ENCODE measurements around the gene PDPR.
"Not testable (repeated sequence)": the region's sequence is repeated elsewhere in the genome, so short reads cannot be mapped to it uniquely, and the experiment has no call there.

Gene PDPR

GRCh38 chr16:70128844-70129243 lies 14.7 kb downstream of the PDPR start:
- not testable (repeated sequence) for DNase-seq (ENCODE audit: low read depth)

- not testable (repeated sequence) for DNase-seq (ENCODE audit: low read depth)
Measured at GRCh38 chr16:70135796-70136195, 21.7 kb downstream of the PDPR start.

DNA sequence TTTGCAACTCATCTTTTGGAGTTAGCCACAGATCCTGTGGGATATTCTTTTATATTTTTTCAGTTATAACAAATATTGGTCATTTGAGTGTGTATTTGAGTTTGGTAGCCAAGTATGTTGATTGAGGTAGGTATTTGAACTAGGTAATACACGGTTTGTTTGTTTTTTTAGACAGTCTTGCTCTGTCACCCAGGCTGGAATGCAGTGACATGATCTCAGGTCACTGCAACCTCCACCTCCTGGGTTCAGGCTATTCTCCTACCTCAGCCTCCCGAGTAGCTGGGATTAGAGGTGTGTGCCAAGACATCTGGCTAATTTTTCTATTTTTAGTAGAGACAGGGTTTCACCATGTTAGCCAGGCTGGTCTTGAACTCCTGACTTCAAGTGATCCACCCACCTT lies 22.5 kb downstream of the PDPR start:
- not testable (repeated sequence) for DNase-seq (ENCODE audit: low read depth)

DNA sequence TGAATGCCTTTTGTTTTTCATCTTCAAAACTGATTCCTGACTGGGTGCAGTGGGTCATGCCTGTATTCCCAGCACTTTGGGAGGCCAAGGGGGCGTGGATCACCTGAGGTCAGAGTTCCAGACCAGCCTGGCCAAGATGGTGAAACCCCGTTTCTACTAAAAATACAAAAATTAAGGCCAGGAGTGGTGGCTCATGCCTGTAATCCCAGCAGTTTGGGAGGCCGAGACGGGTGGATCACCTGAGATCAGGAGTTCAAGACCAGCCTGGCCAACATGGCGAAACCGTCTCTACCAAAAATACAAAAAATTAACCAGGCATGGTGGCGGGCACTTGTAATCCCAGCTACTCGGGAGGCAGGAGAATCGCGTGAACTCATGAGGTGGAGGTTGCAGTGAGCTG lies 28.6 kb downstream of the PDPR start:
- not testable (repeated sequence) for DNase-seq (ENCODE audit: low read depth)

- not testable (repeated sequence) for DNase-seq (ENCODE audit: low read depth)
Measured at GRCh38 chr16:70143231-70143895, 29.2 kb downstream of the PDPR start.

DNA sequence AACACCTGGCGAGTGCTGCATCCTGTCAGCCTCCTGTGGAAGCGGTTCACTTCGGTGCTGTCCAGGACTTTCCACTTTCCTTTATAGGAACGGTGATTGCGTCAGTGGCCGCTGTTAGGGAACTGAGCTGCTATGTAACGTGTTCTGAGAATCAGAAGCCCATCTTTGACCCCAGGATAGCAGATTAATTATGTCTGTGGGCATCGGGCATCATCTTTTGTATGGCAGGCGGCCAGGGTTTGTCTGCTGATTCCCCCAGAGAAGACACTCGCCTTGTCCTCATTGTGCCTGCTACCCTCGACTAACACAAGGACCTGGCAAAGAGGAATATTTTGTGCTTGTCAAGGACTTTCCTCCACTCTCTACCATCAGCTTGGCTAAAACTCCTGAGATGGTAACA lies 33.7 kb downstream of the PDPR start:
- DNase-seq (ENCODE audit: low read depth): not testable (repeated sequence)

DNA sequence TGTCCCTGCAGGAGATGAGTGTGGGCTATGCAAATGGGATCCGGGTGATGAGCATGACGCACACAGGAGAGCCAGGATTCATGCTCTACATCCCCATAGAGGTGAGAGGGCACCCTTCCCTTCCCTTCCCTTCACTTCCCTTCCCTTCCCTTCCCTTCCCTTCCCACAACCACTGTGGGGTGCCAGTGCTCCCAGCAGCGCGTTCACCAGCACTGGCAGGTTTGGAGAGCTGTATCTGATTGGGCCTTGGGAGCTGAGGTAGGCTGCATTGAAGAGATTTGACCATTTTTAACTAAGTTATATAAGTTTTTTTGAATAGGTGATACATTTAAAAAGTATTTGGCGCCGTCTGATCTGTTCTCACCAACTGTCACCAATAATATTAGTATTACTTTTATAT lies 34.3 kb downstream of the PDPR start:
- not testable (repeated sequence) for DNase-seq (ENCODE audit: low read depth)

- not testable (repeated sequence) for DNase-seq (ENCODE audit: low read depth)
Measured at GRCh38 chr16:70149296-70149695, 35.2 kb downstream of the PDPR start.

DNA sequence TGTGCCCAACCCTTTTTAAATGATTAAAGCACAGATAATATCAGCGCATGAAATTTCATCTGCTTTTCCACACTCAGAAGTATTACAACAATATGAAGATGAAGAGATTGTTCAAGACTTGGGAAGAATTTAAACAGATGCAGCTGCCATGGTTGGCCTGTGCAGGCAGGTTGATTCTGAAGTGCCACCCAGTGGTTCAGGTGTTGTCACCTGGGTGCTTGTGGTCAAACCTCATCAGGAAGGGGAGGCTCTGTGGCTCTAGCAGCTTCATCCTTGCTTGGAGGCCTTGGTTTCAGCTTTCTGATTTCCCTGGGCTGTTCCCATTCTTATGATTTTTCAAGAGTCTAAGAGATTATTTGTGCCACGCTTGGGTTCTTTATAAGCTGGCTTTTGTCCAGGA lies 37.3 kb downstream of the PDPR start:
- no peak for DNase-seq (ENCODE audit: low read depth)

GRCh38 chr16:70151941-70152509 lies 37.9 kb downstream of the PDPR start:
- no peak for DNase-seq (ENCODE audit: low read depth)

DNA sequence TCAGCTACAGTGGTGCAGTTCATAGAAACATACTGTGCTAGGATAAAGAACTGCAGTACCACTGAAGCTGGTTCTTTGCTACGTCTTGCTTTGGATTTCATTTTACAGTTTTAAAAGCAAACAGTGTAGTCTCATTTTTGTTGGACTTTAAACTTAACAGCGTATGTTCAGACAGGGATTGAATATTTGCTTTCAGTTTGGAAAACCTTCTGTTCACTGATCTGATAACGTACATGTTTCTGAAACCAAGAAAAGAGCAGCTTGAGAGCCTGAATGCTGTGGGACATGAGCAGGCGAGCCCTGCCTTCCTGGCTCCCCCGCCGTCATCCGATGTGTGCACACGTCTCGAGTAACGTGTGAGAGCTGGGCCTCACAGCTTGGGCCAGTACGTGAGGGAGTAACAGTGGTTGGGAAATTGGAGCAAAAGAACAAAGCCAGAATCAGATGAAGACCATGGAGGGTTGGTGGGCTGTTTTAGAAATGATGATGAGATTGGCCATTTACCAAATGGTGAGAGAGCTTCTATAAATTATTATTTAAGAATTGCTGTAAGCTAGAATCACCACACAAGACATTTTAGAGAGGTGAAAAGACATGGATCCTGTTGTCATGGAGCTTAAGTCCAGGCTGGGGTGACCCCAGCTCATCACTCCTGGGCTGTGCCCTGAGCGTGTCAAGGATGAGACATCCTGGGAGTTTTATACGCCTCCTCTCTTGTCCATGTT lies 38.6 kb downstream of the PDPR start:
- no peak for DNase-seq (ENCODE audit: low read depth)

- not testable (repeated sequence) for DNase-seq (ENCODE audit: low read depth)
Measured at GRCh38 chr16:70154736-70155135, 40.6 kb downstream of the PDPR start.

DNA sequence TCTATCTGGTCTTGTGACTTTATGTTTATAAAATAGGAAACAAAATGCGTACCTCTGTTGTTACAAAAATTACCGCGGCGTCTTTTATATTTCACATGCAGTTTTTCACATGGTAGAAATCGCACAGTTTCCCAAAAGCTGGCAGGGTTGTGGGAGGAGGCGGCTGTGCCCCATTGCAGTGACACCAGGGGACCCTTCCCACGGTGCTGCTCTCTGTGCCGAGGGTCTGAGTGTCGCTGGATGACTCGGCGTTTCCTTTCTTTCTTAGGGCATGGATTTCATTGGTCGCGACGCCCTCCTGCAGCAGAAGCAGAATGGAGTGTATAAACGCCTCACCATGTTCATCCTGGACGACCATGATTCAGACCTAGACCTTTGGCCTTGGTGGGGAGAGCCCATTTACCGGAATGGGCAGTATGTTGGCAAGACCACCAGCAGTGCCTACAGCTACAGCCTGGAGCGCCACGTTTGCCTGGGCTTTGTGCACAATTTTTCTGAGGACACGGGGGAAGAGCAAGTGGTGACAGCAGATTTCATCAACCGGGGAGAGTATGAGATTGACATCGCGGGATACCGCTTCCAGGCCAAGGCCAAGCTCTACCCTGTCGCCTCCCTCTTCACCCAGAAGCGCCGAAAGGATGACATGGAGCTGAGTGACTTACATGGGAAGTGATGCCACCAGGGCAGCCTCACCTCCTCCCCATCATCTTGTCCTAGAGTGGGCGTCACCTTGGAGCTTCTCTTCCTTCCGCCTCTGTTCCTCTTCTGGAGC lies 42.3 kb downstream of the PDPR start:
- DNase-seq (ENCODE audit: low read depth): no peak

DNA sequence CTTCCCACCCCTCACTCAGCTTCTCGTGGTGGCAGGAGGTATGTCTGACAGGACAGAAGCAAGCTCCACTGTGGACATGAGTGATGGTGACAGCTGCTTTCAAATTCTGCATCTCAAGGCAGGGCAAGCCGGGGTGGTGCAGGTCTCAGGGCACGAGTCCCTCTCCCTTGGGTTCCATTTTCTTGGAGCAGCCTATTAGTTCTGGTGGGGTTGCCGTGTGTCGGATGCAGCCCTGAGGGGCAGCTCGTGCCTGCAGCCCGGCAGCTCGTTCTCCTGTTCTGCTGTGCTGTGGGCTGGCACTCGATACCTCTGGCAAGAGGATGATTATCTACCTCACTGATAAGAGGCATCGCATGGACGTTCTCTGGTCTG lies 43.0 kb downstream of the PDPR start:
- no peak for DNase-seq (ENCODE audit: low read depth)

DNA sequence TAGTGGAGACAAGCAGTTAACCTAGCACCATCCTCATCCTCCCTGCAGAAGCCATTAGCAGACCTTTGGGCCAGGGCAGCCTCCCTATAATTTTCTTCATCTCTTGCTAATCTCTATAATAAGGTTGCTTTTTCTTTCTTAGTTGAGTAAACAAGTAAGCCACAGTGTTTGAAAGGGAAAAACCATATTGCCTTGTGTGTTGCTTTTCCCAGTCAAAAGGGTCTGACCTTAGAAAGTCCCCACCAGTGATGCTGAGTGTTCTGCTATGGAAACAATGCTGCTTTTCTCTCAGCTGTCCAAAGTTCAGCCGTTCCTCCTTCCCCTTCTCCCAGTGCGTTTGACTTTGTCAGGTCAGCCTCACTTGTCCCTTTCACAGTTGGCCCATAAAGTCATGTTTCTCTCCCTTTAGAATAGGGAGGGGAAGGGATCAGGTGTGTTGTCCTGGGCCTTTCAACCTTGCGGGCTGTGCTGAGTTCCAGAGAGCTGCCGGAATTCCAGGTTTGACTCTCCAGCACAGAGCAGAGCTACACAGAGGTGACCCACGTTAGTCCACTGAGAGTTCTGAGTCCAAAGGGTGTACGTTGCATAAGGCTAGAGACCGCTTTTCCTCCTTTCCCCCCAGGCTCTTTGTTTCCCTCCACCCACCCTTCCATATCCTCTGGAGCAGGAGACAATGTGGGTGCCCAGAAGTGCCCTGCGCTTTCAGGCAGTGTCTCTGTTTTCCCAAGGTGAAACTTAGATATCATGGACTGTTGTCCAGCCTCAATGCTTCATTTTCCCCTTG lies 43.5 kb downstream of the PDPR start:
- no peak for DNase-seq (ENCODE audit: low read depth)

GRCh38 chr16:70158261-70158939 lies 44.3 kb downstream of the PDPR start:
- DNase-seq (ENCODE audit: low read depth): no peak

DNA sequence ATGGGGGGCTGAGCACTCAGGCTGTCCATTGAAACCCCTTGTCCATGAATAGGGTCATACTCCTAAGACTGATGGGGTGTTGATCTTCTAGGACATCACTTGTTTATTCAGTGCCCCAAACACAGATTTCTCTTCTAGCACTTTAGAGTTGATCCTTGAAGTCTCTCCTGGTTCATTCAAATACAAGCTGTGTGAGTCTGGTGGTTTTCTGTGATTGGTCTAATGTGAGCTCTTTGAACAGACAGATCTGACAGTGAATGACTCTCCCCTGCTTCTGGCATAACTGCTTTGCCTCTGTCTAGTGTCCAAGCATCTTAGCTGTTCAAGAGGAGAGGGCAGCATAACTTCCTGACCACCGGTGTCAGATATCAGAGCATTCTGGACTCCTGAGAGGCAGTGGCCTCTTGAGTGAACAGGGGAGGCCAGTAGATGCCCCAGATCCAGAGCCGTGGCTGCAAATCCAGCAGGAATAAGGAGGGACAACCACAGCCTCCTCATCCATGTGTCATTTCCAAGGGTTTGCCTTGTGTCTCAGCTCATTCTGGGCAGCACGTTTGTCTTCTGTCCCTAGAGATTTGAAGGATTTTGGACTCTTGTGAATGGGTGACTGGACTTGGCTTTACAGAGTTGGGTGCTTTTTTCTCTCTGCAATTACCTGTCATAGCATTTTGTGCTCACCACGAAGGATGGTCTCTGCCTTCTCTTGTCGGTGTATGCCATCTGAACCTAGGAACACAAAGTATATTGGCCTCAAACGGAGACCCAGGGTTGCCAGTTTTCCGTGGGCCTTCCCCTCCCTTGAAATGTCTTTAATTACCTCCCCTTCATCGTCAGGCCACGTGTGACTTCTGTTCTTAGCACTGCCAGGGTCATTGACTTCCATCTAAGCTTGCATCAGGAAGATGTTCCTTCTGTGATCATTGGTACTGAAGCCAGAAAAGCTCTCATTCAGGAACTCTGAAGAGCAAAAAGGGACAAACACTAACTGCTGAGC lies 45.5 kb downstream of the PDPR start:
- no peak for DNase-seq (ENCODE audit: low read depth)

GRCh38 chr16:70160388-70160787 lies 46.3 kb downstream of the PDPR start:
- no peak for DNase-seq (ENCODE audit: low read depth)

DNA sequence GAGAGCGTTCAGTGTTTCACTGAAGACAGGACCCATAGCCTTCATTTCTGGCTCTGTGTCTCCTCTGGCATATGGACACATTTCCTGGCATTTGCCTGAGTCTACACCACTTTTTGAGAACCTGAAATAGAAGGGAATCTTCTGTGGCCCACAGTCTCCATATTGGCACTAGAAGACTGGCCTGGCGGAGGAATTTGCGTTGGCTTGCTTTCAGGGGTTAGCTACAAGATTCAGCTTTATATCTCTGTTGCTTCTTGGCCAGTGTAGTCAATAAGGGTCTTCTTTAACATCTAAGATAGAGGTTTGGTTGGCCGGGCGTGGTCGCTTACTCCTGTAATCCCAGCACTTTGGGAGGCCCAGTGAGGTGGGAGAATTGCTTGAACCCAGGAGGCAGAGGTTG lies 46.7 kb downstream of the PDPR start:
- no peak for DNase-seq (ENCODE audit: low read depth)

DNA sequence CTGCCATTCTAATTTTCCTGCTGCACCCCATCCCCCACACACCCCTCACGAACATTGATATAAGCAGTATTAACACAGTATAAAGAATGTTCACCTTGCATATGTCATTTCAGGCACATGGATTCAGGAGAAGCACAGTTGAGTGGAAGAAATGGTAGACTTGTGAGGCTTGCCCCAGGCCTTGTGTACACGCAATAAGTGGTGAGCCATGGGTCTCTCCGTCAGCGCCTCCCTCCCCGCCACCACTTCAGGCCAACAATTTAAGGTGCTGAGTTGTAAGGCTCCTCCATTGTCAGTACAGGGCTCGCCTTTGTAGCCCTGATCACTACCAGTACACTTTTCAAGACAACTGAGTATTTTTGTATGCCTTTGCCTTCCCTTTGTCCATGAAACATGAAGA lies 47.2 kb downstream of the PDPR start:
- DNase-seq (ENCODE audit: low read depth): no peak
